C4-2B (cell line): ENCODE measurements around the gene VAC14.
"Not testable (repeated sequence)": the region's sequence is repeated elsewhere in the genome, so short reads cannot be mapped to it uniquely, and the experiment has no call there.

ENCODE experiments used
- H3K27ac ChIP-seq: fragments of 450-650 bp; 2 replicates; pipeline ENCODE4 v1.5.1; 2017
- CTCF ChIP-seq: fragments of 450-650 bp; conservative IDR thresholded peaks from 2 replicates; pipeline ENCODE4 v1.5.1; 2017; ENCODE audit warnings: mild to moderate bottlenecking
- ZFX ChIP-seq: fragments of 450-650 bp; IDR thresholded peaks from 2 replicates; pipeline ENCODE4 v1.6.1; 2017

Gene VAC14

GRCh38 chr16:70746708-70747424 lies 54.1 kb downstream of the VAC14 start:
- H3K27ac ChIP-seq = peak overlapping the region; percentile 97
- TF ChIP-seq CTCF (no peak), ZFX (no peak)

GRCh38 chr16:70746040-70746707 lies 54.8 kb downstream of the VAC14 start:
- peak overlapping the region; percentile 97 for H3K27ac ChIP-seq
- TF ChIP-seq ZFX (no peak), CTCF (no peak)

- TF ChIP-seq CTCF (no peak), ZFX (no peak)
- peak overlapping the region; percentile 97 for H3K27ac ChIP-seq
Observed at GRCh38 chr16:70745536-70746025, 55.4 kb downstream of the VAC14 start.

- peak overlapping the region; percentile 97; the same call in 1 of the 2 replicates for H3K27ac ChIP-seq
- TF ChIP-seq CTCF = no peak
- TF ChIP-seq ZFX = no peak
Observed at GRCh38 chr16:70744366-70744765, 56.6 kb downstream of the VAC14 start.

DNA sequence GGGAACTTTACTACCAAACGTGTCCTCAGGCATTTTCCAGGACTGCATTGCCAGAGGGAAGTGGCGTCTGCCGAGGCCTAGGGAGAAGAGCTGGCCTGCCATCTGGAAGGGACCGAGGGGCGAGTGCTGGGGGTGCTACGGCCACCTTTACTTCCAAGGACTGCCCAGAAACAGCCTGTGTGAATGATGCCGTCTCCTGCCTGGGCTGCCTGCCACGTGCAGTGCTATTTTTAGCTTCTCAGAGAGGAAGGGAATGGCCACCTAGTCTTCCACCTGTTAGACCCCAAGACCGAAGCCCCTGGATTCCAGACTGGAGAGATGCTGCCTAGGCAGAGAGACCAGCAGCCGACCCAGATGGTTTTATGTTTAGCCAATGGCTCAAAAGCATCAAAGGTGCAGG lies 57.2 kb downstream of the VAC14 start:
- TF ChIP-seq ZFX (no peak), CTCF (no peak)
- H3K27ac ChIP-seq = no peak overlapping the region

DNA sequence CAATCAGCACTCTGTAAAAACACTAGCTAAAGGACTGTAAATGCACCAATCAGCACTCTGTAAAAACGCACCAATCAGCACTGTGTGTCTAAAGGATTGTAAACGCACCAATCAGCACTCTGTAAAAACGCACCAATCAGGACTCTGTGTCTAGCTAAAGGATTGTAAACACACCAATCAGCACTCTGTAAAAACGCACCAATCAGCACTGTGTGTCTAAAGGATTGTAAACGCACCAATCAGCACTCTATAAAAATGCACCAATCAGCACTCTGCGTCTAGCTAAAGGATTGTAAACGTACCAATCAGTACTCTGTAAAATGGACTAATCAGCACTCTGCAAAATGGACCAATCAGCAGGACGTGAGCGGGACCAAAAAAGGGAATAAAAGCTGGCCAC lies 58.0 kb downstream of the VAC14 start:
- not testable (repeated sequence) for H3K27ac ChIP-seq

- TF ChIP-seq CTCF (no peak), ZFX (no peak)
- H3K27ac ChIP-seq = no peak overlapping the region
Observed at GRCh38 chr16:70741783-70742125, 59.2 kb downstream of the VAC14 start.
